ENCODE results near the gene CRYBA1.
"Not testable (repeated sequence)": the region's sequence is repeated elsewhere in the genome, so short reads cannot be mapped to it uniquely, and the experiment has no call there.

Gene CRYBA1

GRCh38 chr17:29246628-29247027 lies at the start of gene CRYBA1:
TSS of gene CRYBA1 (plus strand) at chr17:29246859. CDS start at chr17:29246864, 5 bp downstream.
- no peak for DNase-seq (ENCODE audit: low read depth)
- H3K4me3 ChIP-seq (ENCODE audit: low read length), result no peak within 1 kb of the TSS
- no peak for TF ChIP-seq CTCF (conservative IDR thresholded peaks at IDR 0.05; ENCODE audit: low read depth, low read length)

- TF ChIP-seq CTCF (conservative IDR thresholded peaks at IDR 0.05; ENCODE audit: low read depth, low read length), result no peak
- DNase-seq (ENCODE audit: low read depth), result no peak
- H3K4me3 ChIP-seq (ENCODE audit: low read length), result no peak overlapping the region
Measured at GRCh38 chr17:29197516-29198272, 49.0 kb upstream of the CRYBA1 start.

GRCh38 chr17:29204068-29204804 lies 42.4 kb upstream of the CRYBA1 start:
- DNase-seq (ENCODE audit: low read depth); H3K4me3 ChIP-seq (ENCODE audit: low read length): not testable (repeated sequence)

- DNase-seq (ENCODE audit: low read depth), result no peak
- no peak for TF ChIP-seq CTCF (conservative IDR thresholded peaks at IDR 0.05; ENCODE audit: low read depth, low read length)
- H3K4me3 ChIP-seq (ENCODE audit: low read length), result no peak overlapping the region
Measured at GRCh38 chr17:29205047-29205446, 41.6 kb upstream of the CRYBA1 start.

GRCh38 chr17:29207975-29208374 lies 38.7 kb upstream of the CRYBA1 start:
- TF ChIP-seq CTCF (conservative IDR thresholded peaks at IDR 0.05; ENCODE audit: low read depth, low read length), result no peak
- H3K4me3 ChIP-seq (ENCODE audit: low read length), result no peak overlapping the region
- DNase-seq (ENCODE audit: low read depth), result no peak

- no peak for TF ChIP-seq CTCF (conservative IDR thresholded peaks at IDR 0.05; ENCODE audit: low read depth, low read length)
- DNase-seq (ENCODE audit: low read depth), result no peak
- H3K4me3 ChIP-seq (ENCODE audit: low read length), result no peak overlapping the region
Measured at GRCh38 chr17:29209073-29209472, 37.6 kb upstream of the CRYBA1 start.

GRCh38 chr17:29210879-29211278 lies 35.8 kb upstream of the CRYBA1 start:
- TF ChIP-seq CTCF (conservative IDR thresholded peaks at IDR 0.05; ENCODE audit: low read depth, low read length), result no peak
- no peak for DNase-seq (ENCODE audit: low read depth)
- no peak overlapping the region for H3K4me3 ChIP-seq (ENCODE audit: low read length)

Data from retinal pigment epithelial cell (primary cell).